ENCODE data around the gene NDOR1.

Gene NDOR1

GRCh38 chr9:137262909-137263285 lies 57.4 kb downstream of the NDOR1 start:
- no peak for DNase-seq (ENCODE audit: low spot score)

GRCh38 chr9:137263506-137263905 lies 58.0 kb downstream of the NDOR1 start:
- no peak for DNase-seq (ENCODE audit: low spot score)

GRCh38 chr9:137264067-137264466 lies 58.6 kb downstream of the NDOR1 start:
- no peak for DNase-seq (ENCODE audit: low spot score)

GRCh38 chr9:137265496-137266161 lies 60.1 kb downstream of the NDOR1 start:
- no peak for DNase-seq (ENCODE audit: low spot score)

- DNase-seq (ENCODE audit: low spot score): no peak
Observed at GRCh38 chr9:137266162-137266527, 60.6 kb downstream of the NDOR1 start.
